Choroid plexus epithelial cell (primary cell): ENCODE data around the gene AHDC1.
A peak's percentile ranks its signal among the peaks of the same experiment; 100 is the strongest.
"Not testable (repeated sequence)": the region's sequence is repeated elsewhere in the genome, so short reads cannot be mapped to it uniquely, and the experiment has no call there.

Experiments
- DNase-seq: peaks from one replicate; pipeline ENCODE4 v3.0.0-alpha.2; 2010; ENCODE audit warnings: low read depth
- H3K4me3 ChIP-seq: 2 replicates; pipeline ENCODE4 v1.5.1; 2011; ENCODE audit warnings: low read depth, mild to moderate bottlenecking, control low read depth, low read length, moderate library complexity
- TF ChIP-seq, protein P1 (sequence below): conservative IDR thresholded peaks from 2 replicates; pipeline ENCODE4 v1.5.1; 2011; ENCODE audit warnings: low read depth, mild to moderate bottlenecking, control low read depth, inconsistent platforms, low read length, moderate library complexity

AHDC1 gene

DNA sequence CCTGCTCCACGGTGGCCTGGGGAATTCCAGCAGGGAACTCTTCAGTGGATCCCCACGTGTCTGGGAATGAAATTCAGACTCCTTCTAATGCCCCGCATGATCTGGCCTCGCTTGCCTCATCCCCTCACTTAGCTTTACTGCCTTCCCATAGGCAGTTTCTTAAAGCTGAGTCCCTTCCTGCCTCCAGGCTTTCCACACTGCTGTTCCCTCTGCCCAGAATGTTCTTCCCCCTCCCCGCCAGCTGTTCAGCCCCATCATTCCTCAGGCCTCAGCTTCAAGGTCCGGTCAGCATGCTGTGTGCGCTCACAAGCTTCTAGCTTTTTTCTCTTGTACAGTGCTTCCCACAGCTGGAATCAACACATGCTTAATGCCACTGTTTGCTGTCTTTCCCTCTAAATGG is 59.1 kb downstream of the AHDC1 start:
- H3K4me3 ChIP-seq = no peak overlapping the region
- no peak for DNase-seq
- TF ChIP-seq, protein P1, sequence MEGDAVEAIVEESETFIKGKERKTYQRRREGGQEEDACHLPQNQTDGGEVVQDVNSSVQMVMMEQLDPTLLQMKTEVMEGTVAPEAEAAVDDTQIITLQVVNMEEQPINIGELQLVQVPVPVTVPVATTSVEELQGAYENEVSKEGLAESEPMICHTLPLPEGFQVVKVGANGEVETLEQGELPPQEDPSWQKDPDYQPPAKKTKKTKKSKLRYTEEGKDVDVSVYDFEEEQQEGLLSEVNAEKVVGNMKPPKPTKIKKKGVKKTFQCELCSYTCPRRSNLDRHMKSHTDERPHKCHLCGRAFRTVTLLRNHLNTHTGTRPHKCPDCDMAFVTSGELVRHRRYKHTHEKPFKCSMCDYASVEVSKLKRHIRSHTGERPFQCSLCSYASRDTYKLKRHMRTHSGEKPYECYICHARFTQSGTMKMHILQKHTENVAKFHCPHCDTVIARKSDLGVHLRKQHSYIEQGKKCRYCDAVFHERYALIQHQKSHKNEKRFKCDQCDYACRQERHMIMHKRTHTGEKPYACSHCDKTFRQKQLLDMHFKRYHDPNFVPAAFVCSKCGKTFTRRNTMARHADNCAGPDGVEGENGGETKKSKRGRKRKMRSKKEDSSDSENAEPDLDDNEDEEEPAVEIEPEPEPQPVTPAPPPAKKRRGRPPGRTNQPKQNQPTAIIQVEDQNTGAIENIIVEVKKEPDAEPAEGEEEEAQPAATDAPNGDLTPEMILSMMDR = no peak

DNA sequence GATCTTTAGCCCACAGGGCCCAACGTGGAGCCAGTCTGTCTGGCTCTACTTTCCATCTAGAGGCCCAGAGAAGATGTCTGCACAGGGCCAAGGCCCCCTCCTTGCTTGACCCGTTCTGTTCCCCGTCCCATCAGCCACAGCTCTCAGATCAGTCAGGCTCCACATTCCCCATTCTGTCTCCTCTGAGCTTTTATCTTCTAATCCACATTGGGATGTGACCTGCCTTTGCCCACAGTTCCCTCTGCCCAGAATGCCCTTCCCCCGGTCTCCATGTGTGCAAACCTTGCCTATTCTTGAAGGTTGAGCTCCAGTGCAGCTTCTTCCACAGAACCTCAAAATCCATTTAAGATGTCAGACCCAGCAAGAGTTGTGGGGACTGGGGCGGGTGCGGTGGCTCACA is 60.7 kb downstream of the AHDC1 start:
- no peak for DNase-seq
- H3K4me3 ChIP-seq = no peak overlapping the region
- TF ChIP-seq, protein P1 = no peak

DNA sequence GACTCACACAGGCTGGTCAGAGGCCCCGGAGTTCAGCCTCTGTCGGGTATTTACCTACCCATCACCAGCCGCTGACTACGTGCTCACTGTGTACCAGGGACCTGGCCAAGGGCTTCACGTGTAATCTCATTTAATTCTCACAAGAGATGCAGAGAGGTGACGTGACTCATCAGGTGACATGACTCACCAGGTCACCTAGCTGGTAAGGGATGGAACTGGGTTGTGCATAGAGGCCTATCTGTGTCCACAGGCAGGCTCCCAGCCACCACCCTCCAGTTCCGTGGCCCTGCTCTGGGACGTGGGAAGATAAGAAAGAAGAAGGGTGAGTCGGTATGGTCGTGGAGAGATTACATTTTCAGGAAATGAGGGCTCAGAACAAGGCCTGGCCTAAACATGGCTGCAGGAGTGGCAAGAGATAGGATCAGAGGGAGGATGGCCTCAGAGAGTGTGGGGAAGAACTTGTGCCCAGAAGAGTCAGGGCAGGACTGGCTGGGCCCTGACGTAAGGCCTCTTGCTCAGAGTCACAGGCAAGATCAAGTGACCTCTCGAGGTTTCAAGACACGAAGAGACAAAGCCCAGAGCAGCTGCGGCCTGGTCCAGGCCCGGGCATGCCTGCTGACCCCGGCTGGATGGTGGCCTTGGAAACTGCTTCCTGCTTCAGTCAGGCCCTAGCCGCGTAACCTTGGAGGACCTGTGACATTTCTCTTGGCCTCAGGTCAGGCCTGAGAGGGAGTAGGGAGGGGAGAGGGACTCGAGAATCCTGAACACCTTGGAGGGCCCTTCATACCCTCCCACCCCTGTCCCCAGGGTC is 61.3 kb downstream of the AHDC1 start:
- no peak overlapping the region for H3K4me3 ChIP-seq
- DNase-seq = peak; percentile 71
- TF ChIP-seq, protein P1 = no peak

DNA sequence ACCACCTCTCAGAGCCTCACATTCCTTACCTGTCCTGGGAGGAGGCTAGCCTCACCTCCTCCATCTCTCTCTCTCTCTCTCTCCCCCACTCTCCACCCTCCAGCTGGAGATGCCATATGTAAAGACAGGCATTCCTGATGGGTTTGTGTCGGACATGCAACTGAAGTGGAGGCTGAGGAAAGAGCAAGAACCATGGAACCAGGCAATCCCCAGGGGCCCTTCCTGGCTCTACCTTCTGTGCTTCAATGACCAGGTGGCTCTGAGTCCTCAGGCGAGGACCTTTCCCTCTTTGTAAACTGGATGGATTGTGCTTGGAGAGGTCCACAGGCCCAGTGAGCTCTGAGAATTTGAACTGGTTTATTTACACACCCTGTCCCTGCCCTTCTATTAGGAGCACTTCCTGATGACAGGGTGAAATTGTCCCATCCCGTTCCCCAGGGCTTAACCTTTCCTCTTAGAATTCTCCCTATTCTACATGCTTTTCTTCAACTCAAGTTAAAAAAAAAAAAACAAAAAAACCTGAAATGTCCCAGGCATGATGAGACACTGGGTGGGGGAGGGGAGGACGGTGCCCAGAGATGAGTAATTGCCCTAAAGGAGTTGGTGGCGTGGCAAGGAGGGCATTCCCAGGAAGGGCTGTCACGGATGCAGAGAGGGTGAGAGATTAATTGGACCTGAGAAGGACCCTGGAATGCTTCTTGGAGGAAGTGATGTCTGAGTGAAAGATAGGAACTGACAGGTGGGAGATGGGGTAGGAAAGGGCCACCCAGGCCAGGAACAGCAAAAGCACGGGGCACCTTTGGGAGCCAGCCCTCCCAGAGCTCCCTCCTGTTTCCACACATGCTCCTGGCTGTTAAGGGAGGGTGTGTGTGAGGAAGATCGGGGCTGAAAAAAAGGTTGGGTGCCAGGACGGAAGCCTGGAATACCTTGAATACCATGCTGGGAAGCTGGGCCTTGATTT is 63.8 kb downstream of the AHDC1 start:
- no peak overlapping the region for H3K4me3 ChIP-seq
- DNase-seq = no peak
- TF ChIP-seq, protein P1 = no peak

DNA sequence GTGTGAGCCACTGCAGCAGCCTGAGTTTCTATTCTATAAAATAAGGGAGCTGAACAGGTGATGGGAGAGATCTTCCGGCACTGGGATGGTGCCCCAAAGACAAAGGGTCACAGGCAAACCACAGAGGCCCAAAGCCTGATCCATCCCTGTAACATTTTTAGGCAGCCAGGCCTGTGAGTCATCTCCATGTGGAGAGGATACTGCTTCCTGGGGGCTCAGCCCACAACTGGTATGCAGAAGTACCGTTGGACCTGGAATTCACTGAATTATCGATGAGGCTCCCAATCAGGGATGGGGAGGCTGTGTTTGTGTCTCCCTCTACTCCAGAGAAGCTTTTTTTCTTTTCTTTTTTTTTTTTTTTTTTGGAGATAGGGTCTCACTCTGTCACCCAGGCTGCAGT is 65.2 kb downstream of the AHDC1 start:
- TF ChIP-seq, protein P1 = no peak
- peak; percentile 76 for DNase-seq
- H3K4me3 ChIP-seq = no peak overlapping the region

DNA sequence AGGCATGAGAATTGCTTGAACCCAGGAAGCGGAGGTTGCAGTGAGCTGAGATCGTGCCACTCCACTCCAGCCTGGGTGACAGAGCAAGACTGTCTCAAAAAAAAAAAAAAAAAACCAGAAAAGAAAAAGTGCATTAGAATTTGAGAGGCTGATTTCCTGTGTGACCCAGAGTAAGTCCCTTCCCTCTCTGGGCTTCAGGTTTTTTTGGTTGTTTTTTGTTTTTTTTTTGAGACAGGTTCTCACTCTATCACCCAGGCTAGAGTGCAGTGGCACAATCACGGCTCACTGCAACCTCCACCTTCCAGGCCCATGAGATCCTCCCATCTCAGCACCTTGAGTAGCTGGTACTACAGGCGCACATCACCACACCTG is 65.7 kb downstream of the AHDC1 start:
- not testable (repeated sequence) for DNase-seq

DNA sequence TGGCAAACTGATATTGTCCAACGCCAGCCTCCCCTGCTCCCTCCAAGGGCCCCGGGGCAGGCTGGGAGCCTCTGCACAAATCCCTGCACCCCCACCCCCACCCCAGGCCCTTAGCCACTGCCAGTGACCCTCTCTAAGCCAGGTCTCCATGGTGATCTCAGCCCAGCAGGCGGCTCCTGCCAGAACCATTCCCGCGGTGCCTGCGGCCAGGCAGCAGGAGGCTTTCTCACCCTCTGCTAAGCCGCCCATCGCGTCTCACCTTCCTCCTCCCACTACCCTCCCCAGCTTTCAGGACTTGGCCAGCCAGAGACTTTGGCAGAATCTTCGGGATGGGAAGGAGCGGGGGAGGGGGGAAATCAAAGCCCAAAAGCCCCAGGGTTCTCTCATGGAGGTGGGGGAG is 67.2 kb downstream of the AHDC1 start:
- peak; percentile 88 for DNase-seq
- no peak overlapping the region for H3K4me3 ChIP-seq
- TF ChIP-seq, protein P1 = peak; percentile 19

More for the DNA sequence above, 65.7 kb downstream of the AHDC1 start:
- H3K4me3 ChIP-seq = not testable (repeated sequence)
